ENCODE data around the gene GABRG3.

The GABRG3 gene

DNA sequence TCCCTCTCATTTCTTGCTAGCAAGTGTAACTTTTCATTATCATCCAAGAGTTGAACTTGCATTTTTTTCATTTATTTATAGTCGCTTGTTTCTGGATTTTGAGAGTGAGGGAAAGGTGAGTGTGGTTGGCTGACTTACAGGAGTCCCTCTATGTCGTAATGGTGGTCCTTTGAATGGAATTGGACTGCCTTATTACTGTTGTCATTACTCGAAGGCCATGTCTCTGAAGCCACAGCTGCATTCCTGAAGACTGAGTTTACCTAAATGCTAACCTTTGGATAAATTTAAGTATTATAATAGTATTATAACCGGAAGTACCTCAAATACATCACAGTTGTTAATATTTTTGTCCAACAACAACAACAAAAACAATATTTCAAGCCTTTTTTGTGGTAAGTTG, 488.9 kb downstream of the GABRG3 start:
- no peak for DNase-seq (ENCODE audit: low read depth, low spot score)

DNA sequence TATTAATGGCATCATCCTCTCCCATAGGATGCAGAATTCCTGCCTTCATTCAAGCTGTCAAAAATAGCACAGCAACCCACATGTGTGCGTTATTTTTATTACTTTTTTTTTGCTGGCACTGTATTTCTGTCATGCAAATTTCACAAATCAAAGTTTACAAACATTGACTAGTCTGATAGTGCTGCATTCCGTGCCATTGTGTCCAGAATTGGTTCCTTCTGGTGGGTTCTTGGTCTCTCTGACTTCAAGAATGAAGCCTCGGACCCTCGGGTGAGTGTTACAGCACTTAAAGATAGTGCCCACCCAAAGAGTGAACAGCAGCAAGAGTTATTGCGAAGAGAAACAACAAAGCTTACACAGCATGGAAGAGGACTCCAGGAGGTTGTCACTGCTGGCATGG, 490.2 kb downstream of the GABRG3 start:
- no peak for DNase-seq (ENCODE audit: low read depth, low spot score)

DNA sequence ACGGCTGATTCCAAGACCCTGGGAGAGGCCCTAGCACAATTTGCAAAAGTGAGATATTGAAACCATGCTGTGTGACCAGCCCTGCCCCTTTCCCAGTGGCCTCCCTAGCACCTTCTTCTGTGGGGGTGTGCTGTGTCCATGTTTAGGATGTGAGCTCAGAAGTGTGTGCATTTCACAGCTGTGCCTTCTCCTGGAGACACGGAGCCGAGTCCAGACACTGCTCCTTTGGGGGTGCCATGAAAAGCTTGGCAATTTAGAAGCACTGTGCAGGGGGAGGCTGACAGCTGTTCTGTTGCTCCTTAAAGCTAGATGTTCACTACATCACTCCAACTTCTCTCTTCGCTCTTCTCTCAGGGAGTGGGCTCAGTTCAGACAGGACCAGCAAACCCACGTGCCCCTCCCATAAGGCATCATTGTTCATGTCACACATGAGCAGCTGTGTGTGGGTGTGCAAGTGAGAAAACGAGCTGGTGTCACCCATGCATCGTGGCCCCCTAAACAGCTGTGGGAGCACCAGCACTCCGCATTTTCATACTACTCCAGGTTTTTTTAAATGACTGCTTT, 492.6 kb downstream of the GABRG3 start:
- DNase-seq (ENCODE audit: low read depth, low spot score), result no peak

DNA sequence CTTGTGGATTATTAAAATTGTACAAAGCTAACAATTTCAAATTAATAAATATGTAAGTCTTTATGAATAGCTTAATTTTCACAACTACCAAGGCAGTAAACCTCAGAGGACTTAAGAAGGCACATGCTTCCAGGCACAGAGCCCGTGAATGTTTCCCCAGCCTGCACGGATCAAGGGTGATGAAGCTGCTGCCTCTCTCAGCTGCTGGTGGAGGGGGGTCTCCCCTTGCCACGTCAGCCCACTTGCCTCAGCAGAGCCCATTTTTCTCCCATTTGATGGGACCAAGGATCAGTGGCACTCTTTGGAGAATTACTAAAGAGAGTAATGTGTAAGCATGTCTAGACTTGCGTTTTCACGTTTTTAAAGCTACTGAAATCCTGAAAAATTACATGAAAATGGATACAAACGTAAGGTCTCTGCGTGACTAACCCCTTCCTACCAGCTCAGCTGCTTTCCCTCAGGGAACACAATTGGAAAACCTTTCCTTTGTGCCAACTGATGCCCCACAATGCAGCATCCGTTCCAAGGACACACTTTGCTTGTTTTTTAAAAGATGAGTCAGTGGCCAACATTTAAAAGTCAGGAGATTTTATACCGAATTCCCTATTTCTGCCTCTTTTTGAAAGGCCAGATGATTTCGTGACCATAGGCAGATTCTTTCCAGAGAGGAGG, 494.1 kb downstream of the GABRG3 start:
- no peak for DNase-seq (ENCODE audit: low read depth, low spot score)

DNA sequence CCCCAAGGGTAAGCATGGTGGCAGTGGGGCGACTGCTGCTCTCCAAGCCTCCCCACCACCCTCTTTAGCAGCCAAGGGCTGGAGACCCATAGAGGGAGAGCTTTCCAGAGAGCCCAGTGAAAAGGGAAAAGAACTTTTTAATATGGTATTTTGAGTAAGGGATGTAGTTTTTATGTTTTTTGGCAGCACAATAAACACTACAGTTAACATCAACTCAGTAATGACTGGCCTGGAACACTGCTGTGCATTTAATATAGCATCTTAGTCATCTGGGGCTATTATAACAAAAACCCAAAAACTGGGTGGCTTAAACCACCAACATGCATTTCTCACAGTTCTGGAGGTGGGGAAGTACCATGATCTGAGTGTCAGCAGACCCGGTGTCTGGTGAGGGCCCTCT, 495.8 kb downstream of the GABRG3 start:
- no peak for DNase-seq (ENCODE audit: low read depth, low spot score)

DNA sequence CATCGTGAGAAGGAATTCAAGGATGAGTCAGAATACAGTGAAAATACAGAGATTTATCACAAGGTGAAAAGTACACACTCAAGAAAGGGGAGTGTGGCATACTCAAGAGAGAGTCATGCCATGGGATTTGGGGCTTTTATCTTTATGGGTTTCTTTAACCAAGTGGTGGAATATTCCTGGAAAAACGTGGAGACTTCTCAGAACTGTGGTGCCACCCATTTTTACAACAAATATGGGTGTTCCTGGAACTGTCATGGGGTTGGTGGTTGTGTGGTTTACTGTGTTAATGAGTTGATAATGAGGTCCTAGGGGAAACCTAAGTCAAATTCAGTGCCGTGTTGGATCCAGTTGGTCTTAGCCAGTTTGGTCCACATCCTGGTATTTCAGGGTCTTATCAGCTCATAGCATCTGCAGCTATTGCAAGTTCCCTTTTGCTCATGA, 497.2 kb downstream of the GABRG3 start:
- no peak for DNase-seq (ENCODE audit: low read depth, low spot score)

DNA sequence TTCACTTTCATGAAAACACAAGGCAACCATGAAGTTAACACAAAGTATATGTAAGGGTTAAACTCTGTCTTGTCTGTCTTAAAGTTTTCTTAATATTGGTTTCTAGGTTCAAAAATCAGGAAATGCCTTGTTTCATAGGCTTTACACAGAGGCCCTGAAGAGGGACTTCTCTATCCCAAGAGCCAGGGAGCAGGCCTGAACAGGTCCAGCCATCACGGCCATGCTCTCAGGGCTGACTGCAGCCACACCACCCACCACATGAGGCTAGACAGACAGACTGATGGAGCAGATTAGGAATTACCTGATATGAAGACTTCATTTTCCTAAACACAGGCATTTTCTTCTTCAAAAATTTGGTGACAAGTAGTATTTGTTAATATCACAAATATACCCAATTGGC, 502.9 kb downstream of the GABRG3 start:
- no peak for DNase-seq (ENCODE audit: low read depth, low spot score)

DNA sequence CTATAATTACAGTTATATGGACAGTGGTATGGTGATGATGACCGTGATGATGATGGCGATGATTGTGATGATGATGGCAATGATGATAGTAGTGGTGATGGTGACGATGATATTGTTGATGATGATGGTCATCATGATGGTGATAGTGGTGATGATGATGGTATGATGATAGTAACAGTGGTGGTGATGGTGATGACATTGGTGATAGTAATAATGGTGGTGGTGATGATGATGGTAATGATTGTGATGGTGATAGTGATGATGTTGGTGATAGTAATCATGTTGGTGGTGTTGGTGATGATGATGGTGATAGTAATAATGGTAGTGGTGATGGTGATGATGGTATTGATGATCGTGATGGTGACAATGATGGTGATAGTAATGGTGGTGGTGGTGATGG, 504.4 kb downstream of the GABRG3 start:
- no peak for DNase-seq (ENCODE audit: low read depth, low spot score)

DNA sequence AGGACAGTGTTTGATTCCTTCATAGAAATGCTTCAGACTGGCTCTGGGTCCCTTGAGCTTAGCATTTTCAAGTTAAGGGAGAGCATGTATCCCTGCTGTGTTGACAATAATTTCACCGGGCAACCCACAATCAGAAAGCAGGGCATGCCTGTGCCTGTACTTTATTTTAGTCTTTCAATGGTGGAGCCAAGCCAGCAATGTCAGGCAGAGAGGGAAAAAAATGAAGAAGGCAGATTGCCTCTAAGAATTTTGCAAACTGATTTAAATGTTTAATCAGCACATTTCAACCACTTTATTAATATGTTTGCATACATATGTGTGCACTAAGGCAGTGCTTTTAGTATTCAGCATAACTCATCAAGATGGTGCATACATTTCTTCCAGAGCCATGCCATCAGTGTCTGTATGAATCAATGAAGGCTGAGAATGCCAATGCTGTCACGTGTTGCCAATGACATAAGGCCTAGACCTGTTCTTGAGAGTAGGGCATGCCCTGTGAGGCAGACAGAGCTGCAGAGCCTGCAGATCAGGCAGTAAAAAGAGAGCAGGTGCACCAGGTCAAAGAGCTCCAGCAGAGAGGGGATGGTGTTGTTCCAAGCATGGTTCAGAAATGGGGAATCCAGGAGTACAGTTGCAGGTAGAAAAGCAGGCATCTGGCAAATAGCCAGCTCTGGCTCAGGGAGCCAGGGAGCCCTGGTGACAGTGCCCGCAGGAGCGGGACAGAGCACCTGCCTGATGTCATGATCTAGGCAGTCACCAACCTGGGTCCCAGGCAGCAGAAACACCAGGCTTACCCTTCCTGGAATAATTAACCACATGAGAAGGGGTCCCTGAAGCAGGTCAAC, 508.5 kb downstream of the GABRG3 start:
- DNase-seq (ENCODE audit: low read depth, low spot score), result no peak

DNA sequence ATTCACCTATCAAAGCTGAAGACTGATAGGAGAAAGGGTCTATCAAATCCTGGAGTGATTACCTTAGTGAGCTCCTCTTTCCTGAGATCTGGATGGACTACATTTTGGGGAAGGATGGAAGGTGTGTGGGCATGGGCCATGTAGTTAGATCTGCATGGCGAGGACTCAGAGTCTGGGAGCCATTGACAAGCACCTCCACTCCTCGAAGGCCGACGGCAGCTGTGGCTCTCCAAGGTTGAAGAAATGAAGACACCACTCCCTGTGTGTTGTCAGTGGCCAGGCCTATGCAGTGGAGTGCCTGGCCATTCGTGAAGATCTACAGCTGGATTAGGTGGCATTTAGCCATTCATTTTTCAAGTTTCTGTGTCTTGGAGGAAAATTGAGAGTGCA, 509.2 kb downstream of the GABRG3 start:
- DNase-seq (ENCODE audit: low read depth, low spot score), result no peak

DNA sequence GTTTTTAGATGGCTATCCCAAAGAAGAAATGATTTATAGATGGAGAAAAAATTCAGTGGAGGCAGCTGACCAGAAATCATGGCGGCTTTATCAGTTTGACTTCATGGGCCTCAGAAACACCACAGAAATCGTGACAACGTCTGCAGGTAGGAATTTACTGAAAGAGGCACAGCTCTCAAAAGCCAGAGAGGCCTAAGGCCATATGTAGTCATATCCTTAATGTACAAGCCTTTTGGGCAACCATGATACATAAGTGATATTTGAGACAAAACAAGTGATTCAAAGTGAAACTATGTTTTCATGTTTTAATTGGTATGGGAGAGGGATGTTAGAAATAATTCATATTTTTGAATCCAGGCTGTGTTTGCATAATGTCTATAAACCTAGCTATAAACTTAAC, 509.7 kb downstream of the GABRG3 start:
- DNase-seq (ENCODE audit: low read depth, low spot score), result no peak

DNA sequence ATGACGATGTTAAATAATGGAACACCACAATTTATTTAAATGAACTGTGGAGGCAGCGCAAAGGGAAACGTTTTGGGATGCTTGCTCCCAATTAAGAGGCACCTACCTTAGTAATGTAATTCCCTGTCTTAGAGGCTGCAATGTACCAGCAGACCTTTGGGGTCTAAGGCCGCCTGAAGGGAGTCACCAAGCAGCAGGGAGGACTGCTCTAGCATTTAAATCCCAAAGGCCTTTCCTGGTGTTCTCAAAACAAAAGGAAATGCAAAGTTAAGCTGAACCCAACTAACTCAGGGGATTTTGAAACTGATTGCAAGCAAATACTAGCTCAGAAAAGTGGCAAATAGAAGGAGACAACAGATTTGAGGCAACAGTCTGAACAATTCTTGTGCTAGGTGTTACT, 510.8 kb downstream of the GABRG3 start:
- no peak for DNase-seq (ENCODE audit: low read depth, low spot score)

DNA sequence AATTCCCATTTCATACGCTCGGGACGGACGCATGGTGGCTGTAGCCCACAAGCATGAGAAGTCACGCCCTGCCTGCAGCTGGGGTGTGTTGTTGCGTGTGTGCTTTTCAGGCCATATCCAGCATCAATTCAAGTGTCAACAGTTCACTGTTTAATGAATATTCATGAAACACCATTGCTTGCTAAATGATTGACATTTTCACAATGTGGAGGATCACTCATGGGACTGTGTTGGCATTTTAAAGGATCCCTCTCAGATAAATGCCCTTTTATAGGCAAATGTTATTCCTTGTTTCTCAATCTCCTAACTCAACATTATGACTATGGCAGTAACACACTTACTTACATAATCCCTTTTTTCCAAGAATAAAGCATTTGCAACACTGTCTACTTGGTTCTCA, 511.3 kb downstream of the GABRG3 start:
- no peak for DNase-seq (ENCODE audit: low read depth, low spot score)

DNA sequence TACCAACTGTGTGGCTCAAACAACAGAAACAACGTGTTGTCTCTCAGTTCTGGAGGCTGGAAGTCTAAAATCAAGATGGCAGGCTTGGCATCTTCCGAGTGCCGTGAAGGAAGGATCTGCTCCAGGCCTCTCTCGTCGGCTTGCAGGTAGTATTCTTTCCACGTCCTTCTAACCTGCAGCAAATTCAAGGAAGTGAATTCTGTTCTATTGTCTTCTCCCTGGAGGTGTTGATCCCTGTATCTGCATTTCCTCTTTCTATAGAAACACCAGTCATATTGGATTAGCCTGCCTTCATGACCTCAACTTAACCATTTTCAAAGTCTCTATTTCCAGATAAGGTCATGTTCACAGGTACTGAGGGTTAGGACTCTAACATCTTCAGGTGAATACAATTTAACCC, 512.1 kb downstream of the GABRG3 start:
- no peak for DNase-seq (ENCODE audit: low read depth, low spot score)

DNA sequence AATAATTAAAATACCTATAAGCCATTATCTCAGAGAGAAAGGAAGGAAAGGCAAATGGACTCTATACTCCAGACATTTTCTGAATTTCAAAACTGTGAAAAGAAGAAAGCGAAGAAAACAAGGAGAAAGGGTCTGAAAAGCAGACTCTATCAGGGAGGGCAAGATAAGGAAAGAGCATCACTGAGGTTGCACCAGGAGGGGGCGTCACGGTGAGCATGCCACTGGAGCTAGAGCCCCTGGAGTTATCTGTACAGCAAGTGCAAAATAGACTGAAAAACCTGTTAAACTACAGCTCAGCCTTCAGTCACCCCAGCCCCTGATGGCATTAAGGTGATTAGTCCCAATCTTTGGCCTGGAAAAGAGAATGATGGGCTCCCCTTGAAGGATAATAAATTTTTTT, 514.3 kb downstream of the GABRG3 start:
- no peak for DNase-seq (ENCODE audit: low read depth, low spot score)

DNA sequence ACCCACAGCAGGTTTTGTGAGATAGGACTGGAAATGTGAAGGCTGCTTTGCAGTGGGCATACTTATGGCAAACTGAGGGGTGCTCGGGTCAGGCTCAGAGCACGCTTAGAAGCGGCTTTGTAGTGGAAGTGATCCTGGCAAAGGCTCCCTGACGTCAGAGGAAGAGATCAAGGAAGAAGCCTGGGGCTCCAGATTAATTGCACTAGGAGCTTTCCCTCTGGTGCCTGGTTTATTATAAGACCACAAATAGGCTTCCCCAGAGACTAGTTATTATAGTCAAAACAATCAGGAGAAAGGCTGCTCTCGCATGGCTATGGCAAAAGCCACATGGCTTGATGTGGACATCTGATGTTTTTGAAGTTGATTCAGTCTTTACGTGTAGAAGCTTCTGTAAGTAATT, 515.1 kb downstream of the GABRG3 start:
- DNase-seq (ENCODE audit: low read depth, low spot score), result no peak

DNA sequence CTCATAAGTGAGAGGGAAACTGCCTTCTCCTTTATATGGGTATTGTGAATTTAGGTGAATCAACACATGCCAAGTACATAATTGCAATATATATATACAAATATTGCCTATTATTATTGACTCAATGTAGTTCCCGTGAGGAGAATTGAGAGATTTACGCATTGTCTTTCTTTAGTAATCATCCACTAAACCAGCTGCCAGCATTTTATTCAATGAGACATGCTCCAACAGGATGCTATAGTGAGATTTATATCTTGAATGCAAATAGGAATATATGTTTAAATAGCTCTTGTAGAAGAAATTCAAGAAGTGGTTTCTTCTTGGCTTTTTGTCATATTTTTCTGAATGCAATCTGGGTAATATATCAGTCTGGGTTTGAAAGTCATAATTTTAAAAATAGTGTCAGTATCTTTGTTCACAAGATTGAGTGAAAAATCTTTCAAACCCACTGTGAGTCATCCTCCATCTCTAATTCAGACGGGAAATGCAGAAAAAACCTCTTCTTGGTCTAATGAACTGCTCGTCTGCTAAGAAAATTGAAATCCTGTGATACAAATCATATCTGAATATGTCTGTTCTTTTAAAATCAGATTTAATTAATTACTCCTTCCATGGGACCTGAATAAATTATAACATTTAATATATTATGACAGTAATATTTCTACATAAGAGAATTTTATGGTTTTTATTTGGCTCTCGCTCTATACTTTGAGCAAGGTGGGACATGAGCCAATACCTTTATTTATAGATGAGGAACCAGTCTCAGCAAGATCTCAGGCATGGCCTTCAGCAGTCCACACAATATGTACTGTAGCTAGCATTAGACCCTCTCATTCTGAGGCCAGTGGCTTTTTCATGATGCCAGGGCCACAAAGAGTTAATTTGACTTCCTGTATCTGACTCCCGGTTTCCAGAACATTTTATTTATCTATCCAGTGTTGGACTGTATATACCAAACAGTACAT, 516.0 kb downstream of the GABRG3 start:
- DNase-seq (ENCODE audit: low read depth, low spot score), result no peak

DNA sequence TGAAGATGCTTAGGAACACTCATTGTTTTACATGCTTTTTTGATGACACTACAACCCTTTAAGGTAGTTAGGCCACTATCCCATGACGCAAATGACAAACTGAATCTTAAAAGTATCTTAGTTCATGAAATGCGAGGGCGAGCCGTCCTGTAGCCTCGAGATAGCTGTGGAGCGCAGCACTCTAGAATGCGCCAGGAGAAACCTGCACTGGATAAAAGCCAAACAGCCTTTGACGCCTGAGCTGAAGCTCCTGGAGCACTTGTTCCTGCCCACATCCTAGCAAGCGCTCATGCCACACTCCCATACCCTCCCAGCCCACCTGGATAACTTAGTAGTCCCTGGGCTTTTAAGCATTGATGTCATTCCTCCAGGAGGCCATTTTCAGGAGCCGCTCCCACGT, 516.9 kb downstream of the GABRG3 start:
- DNase-seq (ENCODE audit: low read depth, low spot score), result no peak

DNA sequence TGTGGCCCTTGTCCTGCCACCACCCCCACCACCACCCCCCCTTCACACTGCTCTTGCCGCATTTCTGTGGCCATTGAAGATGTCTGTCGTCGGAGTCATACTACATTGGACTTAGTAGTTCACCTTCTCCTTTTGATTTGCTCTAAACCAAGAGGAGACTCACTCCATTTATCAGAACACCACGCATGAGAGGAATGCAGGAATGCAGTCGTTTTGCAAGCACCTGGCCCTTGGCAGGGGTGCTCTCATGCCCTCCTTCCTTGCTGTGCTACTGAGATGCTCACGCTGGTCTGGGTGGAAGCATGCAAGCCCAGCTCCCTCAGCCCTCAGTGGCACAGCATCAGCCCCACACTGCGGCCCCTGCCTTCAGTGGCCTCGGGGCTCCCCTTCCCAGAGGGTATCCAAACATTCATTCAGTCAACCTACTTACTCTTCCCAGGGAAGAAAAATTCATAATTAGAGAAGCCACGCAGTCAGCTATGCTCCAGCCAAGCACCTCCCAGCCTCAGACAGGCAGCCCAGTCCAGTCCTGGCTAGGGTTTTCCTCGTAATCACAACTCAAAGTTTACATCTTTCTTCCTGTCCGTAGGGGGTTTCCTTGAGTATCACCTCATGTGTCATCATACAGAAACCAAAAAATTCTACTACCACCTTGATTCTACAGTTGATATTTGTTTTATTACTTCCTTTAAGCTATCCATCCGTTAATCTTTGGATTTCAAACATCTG, 520.0 kb downstream of the GABRG3 start:
- no peak for DNase-seq (ENCODE audit: low read depth, low spot score)

DNA sequence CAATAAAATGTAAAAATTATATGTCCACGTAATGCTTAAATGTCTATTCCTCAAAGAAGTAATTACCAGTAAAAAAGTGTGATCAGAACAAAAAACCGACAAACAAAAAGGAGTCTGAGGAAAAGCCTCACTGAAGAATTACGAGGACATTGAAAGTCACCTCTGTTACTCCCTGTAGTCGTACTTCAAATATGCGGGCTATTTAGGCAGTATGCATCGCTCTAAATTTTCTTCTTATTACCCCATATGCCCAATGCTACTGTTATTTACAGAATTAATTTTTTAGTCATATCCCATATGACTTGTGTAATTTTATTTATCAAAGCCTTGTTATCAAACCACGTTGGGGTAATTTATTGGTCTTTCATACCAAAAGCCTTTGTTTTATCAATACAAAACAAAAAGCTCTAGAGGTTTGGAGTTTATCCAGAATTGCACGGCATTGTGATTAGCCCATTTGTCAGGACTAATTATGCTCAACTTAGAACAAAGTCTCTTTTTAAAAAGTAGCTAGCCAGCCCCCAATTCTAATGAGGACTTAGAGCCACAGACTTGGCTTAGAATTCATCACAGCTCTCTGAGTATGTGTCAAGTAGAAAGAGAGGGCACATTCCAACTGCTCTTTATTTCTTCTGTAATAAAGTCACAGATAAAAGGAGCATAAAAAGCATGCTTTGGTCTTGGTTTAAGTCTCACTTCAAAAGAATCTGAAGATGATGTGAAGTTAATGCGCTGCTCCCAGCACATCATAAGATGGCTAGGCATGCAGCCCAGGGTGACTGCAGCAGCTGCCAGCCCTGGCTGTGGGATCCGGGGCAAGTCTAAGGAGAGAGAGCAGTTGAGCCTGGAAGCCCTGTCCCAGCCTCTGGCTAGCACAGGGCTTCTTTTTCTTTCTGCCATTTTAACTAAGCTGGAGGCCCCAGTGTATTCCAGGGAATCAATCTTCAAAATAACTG, 521.0 kb downstream of the GABRG3 start:
- no peak for DNase-seq (ENCODE audit: low read depth, low spot score)

Measured in brain pericyte (primary cell).